GM20431 (cell line): ENCODE results near the gene PIK3C2G.
"Not testable (repeated sequence)": the region's sequence is repeated elsewhere in the genome, so short reads cannot be mapped to it uniquely, and the experiment has no call there.

Experiments
- in situ Hi-C: fragments of 300-500 bp; cut with MseI, MboI; formaldehyde crosslinking; loops from one replicate; pipeline ENCODE4 v1.15.0; 2020; ENCODE audit warnings: low sequenced_read_pairs; ENCODE audit not compliant: unreplicated experiment

Gene PIK3C2G

GRCh38 chr12:18261273-18261672 is at the start of gene PIK3C2G:
TSS of gene PIK3C2G (plus strand) at chr12:18261518. CDS start at chr12:18282082, 20,564 bp downstream.
- in situ Hi-C loops: no loop called here

GRCh38 chr12:18217966-18218365 is 43.4 kb upstream of the PIK3C2G start:
- in situ Hi-C loops: no loop called here

GRCh38 chr12:18221726-18222125 is 39.6 kb upstream of the PIK3C2G start:
- in situ Hi-C loops: no loop called here

GRCh38 chr12:18222699-18223098 is 38.6 kb upstream of the PIK3C2G start:
- in situ Hi-C loops: no loop called here

GRCh38 chr12:18224745-18225144 is 36.6 kb upstream of the PIK3C2G start:
- in situ Hi-C loops: no loop called here

GRCh38 chr12:18239526-18239925 is 21.8 kb upstream of the PIK3C2G start:
- in situ Hi-C loops: no loop called here

- in situ Hi-C loops: no loop called here
Observed at GRCh38 chr12:18242380-18243089, 18.8 kb upstream of the PIK3C2G start.

GRCh38 chr12:18243238-18243637 is 18.1 kb upstream of the PIK3C2G start:
- in situ Hi-C loops: no loop called here

GRCh38 chr12:18246066-18246465 is 15.3 kb upstream of the PIK3C2G start:
- in situ Hi-C loops: no loop called here

- in situ Hi-C loops: no loop called here
Observed at GRCh38 chr12:18250313-18250916, 10.9 kb upstream of the PIK3C2G start.

- in situ Hi-C loops: no loop called here
Observed at GRCh38 chr12:18254081-18254480, 7.2 kb upstream of the PIK3C2G start.

GRCh38 chr12:18255004-18255403 is 6.3 kb upstream of the PIK3C2G start:
- in situ Hi-C loops: not testable (repeated sequence)

GRCh38 chr12:18257251-18257650 is 4.1 kb upstream of the PIK3C2G start:
- in situ Hi-C loops: no loop called here

GRCh38 chr12:18258929-18259328 is 2.4 kb upstream of the PIK3C2G start:
- in situ Hi-C loops: no loop called here

GRCh38 chr12:18259906-18260682 is 1.2 kb upstream of the PIK3C2G start:
- in situ Hi-C loops: no loop called here

GRCh38 chr12:18261906-18262305 is 588 bp downstream of the PIK3C2G start:
- in situ Hi-C loops: no loop called here

GRCh38 chr12:18262514-18262913 is 1.2 kb downstream of the PIK3C2G start:
- in situ Hi-C loops: no loop called here

- in situ Hi-C loops: no loop called here
Observed at GRCh38 chr12:18264581-18265075, 3.3 kb downstream of the PIK3C2G start.

GRCh38 chr12:18267427-18268099 is 6.2 kb downstream of the PIK3C2G start:
- in situ Hi-C loops: no loop called here

- in situ Hi-C loops: no loop called here
Observed at GRCh38 chr12:18270958-18271460, 9.7 kb downstream of the PIK3C2G start.
